HUDEP-2 (cell line): Measurements from ENCODE around the gene GGA3.
"Not testable (repeated sequence)": the region's sequence is repeated elsewhere in the genome, so short reads cannot be mapped to it uniquely, and the experiment has no call there.

Experiments
- DNase-seq, 76 experiments: peaks; one replicate each; lab custom pipeline; 2025; ENCODE audit not compliant: unreplicated experiment in 76 of 76; lab: John Stamatoyannopoulos, UW

GGA3 gene

GRCh38 chr17:75227729-75228128, 33.7 kb downstream of the GGA3 start:
- DNase-seq: no peak

- no peak for DNase-seq
Measured at GRCh38 chr17:75225016-75225415, 36.4 kb downstream of the GGA3 start.

- no peak for DNase-seq
Measured at GRCh38 chr17:75219815-75220214, 41.6 kb downstream of the GGA3 start.

GRCh38 chr17:75218131-75218530, 43.3 kb downstream of the GGA3 start:
- no peak for DNase-seq

DNA sequence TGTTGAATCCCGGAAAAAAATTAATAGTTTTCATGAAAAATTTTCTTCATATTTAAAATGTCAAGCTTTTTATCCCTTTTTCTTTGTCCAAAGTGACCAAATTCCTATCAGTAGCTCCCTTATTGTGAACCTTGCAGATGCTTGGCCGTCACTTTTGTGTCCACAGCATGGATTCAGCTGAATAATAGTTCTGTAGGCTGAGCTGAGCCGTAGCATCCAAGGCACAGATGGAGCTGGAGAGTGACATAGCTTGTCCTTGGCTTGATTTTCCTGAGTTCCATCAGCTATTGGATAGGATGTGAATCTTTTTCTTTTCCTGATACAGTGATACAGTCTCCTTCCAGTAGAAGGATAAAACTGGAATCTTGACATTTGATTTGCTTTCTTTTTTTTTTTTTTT, 52.3 kb downstream of the GGA3 start:
- DNase-seq: no peak

DNA sequence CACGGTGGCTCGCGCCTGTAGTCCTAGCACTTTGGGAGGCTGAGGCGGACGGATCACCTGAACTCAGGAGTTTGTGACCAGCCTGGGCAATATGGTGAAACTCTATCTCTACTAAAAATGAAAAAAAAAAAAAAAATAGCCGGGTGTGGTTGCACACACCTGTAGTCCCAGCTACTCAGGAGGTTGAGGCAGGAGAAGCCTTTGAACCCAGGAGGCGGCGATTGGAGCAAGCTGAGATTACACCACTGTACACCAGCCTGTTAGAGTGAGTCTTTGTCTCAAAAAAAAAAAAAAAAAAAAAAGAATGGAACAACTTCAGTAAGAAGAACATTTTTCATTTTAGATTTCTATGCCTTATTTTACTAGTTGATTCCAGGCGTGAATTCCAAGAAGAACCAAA, 53.2 kb downstream of the GGA3 start:
- DNase-seq: no peak

GRCh38 chr17:75207760-75208159, 53.6 kb downstream of the GGA3 start:
- no peak for DNase-seq

DNA sequence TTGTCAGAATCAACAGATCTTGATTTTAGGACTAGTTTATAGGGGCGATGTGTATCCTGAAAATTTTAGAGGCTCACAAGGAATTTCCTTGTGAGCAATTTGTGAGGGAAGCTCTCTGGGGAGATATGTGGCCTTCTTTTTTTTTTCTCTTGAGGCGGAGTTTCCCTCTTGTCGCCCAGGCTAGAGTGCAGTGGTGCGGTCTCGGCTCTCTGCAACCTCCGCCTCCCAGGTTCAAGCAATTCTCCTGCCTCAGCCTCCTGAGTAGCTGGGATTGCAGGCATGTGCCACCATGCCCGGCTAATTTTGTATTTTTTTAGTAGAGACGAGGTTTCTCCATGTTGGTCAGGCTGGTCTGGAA, 54.4 kb downstream of the GGA3 start:
- DNase-seq: not testable (repeated sequence)

DNA sequence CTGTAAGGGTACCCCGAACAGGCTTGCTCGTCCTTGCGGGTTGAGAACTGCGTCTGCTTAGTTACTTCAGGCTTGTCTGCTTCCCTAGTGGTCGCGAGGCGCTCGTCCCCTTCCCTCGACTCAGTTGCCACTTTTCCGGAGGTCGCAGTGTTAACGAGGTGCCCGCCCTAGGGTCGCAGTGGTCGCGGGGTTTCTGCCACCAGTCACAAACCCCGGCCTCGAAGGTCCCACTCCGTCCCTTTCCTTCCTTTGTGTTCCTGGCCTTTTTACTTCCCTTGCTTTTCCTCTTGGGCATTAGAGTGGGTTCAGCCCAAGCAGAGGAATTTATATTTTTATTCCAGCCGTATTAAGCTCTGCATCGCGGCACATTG, 55.6 kb downstream of the GGA3 start:
- DNase-seq: no peak

GRCh38 chr17:75205037-75205792, 56.2 kb downstream of the GGA3 start, which contains the start of gene NUP85:
Gene NUP85 (plus strand): TSS chr17:75205679. CDS start chr17:75205762, 83 bp downstream.
- peak; percentile 48 to 99 (median 88) for DNase-seq

DNA sequence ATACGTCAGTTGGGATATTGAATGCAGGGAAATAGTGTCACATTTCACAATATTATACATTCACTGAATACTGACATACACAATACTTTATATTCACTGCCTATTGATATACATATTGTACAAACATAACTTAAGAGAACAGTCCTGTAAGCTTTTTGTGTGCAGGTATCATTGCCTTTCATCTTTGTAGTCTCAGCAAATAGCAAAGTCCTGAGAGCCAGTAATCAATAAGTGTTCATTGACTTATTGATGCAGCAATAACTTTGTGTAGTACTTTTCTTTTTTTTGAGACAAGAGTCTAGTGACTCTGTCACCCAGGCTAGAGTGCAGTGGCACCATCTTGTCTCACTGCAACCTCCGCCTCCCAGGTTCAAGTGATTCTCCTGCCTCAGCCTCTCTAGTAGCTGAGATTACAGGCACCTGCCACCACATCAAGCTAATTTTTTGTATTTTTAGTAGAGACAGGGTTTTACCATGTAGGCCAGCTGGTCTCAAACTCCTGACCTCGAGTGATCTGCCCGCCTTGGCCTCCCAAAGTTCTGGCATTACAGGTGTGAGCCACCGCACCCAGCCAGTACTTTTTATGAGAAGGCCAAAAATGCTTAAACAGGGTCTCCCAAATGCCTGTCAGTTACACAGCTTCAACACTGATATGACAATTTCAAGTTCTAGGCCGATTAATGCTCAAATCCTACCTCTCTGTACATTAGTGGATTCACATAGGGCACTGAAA, 61.4 kb downstream of the GGA3 start:
- no peak for DNase-seq

DNA sequence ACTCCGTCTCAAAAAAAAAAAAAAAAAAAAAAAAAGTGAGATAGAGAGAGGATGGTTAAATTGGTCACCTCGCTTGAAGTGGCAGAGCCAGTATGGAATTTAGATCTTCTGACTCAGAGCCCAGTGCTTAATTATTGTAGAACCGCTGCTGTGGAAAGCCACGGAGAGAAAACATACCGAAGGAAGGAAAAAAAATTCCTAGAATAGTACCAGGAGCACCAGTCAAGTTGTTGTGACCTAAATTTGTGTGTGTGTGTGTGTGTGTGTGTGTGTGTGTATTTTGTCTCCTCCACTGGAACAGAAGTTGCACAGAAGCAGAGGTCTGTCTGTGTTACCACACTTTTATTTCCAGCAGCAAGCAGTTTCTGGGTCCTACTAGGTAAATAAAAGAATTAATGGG, 66.5 kb downstream of the GGA3 start:
- no peak for DNase-seq

DNA sequence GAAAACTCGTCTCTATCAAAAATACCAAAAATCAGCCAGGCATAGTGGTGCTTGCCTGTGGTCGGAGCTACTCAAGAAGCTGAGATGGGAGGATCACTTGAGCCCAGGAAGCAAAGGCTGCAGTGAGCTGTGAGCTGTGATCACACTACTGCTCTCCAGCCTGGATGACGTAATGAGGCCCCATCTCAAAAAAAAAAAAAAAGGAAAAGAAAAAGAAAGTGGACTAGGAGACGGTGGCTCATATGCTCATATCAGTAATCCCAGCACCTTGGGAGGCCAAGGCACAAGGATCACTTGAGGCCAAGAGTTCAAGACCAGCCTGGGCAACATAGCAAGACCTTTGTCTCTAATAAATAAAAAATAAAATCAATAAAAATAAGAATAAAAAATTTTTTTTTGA, 69.8 kb downstream of the GGA3 start:
- no peak for DNase-seq

- no peak for DNase-seq
Measured at GRCh38 chr17:75188614-75189013, 72.8 kb downstream of the GGA3 start.
